Urothelium cell line (cell line): ENCODE results near the gene CCDC171.
A peak's percentile ranks its signal among the peaks of the same experiment; 100 is the strongest.
"Not testable (repeated sequence)": the region's sequence is repeated elsewhere in the genome, so short reads cannot be mapped to it uniquely, and the experiment has no call there.

Experiments
- DNase-seq: peaks from one replicate; pipeline ENCODE4 v3.0.0; 2011; ENCODE audit warnings: low spot score, mixed read lengths
- FAIRE-seq: peaks from 2 replicates; lab custom pipeline; 2011; peaks lifted over from hg19 to GRCh38; lab: Jason Lieb, UNC

CCDC171 gene

GRCh38 chr9:15670894-15671293, 118.1 kb downstream of the CCDC171 start:
- FAIRE-seq (no peak), DNase-seq (no peak)

- FAIRE-seq = no peak
These were observed 140.9 kb downstream of the CCDC171 start for GRCh38 chr9:15693701-15694100.

GRCh38 chr9:15696979-15697378, 144.1 kb downstream of the CCDC171 start:
- peak; percentile 15 for DNase-seq
- FAIRE-seq = no peak

More at GRCh38 chr9:15693701-15694100, 140.9 kb downstream of the CCDC171 start:
- DNase-seq = no peak

GRCh38 chr9:15697446-15697851, 144.6 kb downstream of the CCDC171 start:
- DNase-seq (peak; percentile 12), FAIRE-seq (no peak)

- FAIRE-seq = not testable (repeated sequence)
These were observed 147.2 kb downstream of the CCDC171 start for GRCh38 chr9:15699876-15700559.

GRCh38 chr9:15707000-15707399, 154.2 kb downstream of the CCDC171 start:
- DNase-seq = no peak
- FAIRE-seq = no peak

More at GRCh38 chr9:15699876-15700559, 147.2 kb downstream of the CCDC171 start:
- DNase-seq = not testable (repeated sequence)

- no peak for DNase-seq
- FAIRE-seq = no peak
These were observed 158.7 kb downstream of the CCDC171 start for GRCh38 chr9:15711531-15711930.

GRCh38 chr9:15711931-15712330, 159.1 kb downstream of the CCDC171 start:
- FAIRE-seq = no peak
- no peak for DNase-seq

GRCh38 chr9:15714746-15715145, 161.9 kb downstream of the CCDC171 start:
- DNase-seq (no peak), FAIRE-seq (no peak)

- no peak for DNase-seq
- FAIRE-seq = no peak
These were observed 164.6 kb downstream of the CCDC171 start for GRCh38 chr9:15717290-15717967.

- DNase-seq (no peak), FAIRE-seq (no peak)
These were observed 165.6 kb downstream of the CCDC171 start for GRCh38 chr9:15718423-15718822.

GRCh38 chr9:15720861-15721260, 168.0 kb downstream of the CCDC171 start:
- FAIRE-seq (no peak), DNase-seq (no peak)

GRCh38 chr9:15722888-15723287, 170.0 kb downstream of the CCDC171 start:
- FAIRE-seq (no peak), DNase-seq (no peak)

- DNase-seq (no peak), FAIRE-seq (no peak)
These were observed 171.2 kb downstream of the CCDC171 start for GRCh38 chr9:15724016-15724415.

- DNase-seq (no peak), FAIRE-seq (no peak)
These were observed 171.8 kb downstream of the CCDC171 start for GRCh38 chr9:15724612-15725011.

GRCh38 chr9:15725953-15726352, 173.1 kb downstream of the CCDC171 start:
- no peak for DNase-seq
- FAIRE-seq = no peak

- FAIRE-seq (no peak), DNase-seq (no peak)
These were observed 176.7 kb downstream of the CCDC171 start for GRCh38 chr9:15729507-15729906.

GRCh38 chr9:15735083-15735857, 182.4 kb downstream of the CCDC171 start:
- DNase-seq = peak; percentile 4
- FAIRE-seq = no peak

GRCh38 chr9:15736569-15736968, 183.7 kb downstream of the CCDC171 start:
- no peak for DNase-seq
- FAIRE-seq = no peak

- no peak for FAIRE-seq
- no peak for DNase-seq
These were observed 185.2 kb downstream of the CCDC171 start for GRCh38 chr9:15738011-15738410.

- FAIRE-seq = no peak
- no peak for DNase-seq
These were observed 188.2 kb downstream of the CCDC171 start for GRCh38 chr9:15741015-15741414.

GRCh38 chr9:15743512-15743911, 190.7 kb downstream of the CCDC171 start:
- FAIRE-seq (no peak), DNase-seq (no peak)
